Cardiac fibroblast (primary cell): ENCODE data around the gene OR1F1.

ENCODE experiments used
- DNase-seq, 2 donors: peaks; one replicate each; pipeline versions ENCODE4 v3.0.0 to v3.0.0-alpha.2; 2010; ENCODE audit warnings: low read depth in 2 of 2
- H3K4me3 ChIP-seq, 2 donors: replicated peaks in 1 of 2; 1 replicate in 1 of 2; 2 replicates in 1 of 2; pipeline ENCODE4 v1.5.1; 2011; ENCODE audit warnings: low read depth in 2 of 2, low read length in 2 of 2, mild to moderate bottlenecking in 2 of 2, moderate library complexity in 1 of 2
- CTCF ChIP-seq: IDR thresholded peaks from one replicate; pipeline ENCODE4 v1.5.1; 2011; ENCODE audit warnings: low read depth, mild to moderate bottlenecking, low read length, inconsistent platforms

The OR1F1 gene

GRCh38 chr16:3234857-3235561 lies 47.0 kb downstream of the OR1F1 start, which contains the start of gene ZNF200:
Gene ZNF200 (minus strand): TSS chr16:3235158. CDS start chr16:3233755, 1,403 bp downstream.
- TF ChIP-seq CTCF, result no peak
- peak; percentile 97 for DNase-seq
- H3K4me3 ChIP-seq, result peak within 1 kb of the TSS; percentile 77 to 98

- TF ChIP-seq CTCF, result no peak
- no peak overlapping the region for H3K4me3 ChIP-seq
Observed at GRCh38 chr16:3235856-3236669, 48.1 kb downstream of the OR1F1 start.

GRCh38 chr16:3241761-3242160 lies 53.8 kb downstream of the OR1F1 start:
- DNase-seq, result no peak
- H3K4me3 ChIP-seq, result no peak overlapping the region
- TF ChIP-seq CTCF, result no peak

More at GRCh38 chr16:3235856-3236669, 48.1 kb downstream of the OR1F1 start:
- no peak for DNase-seq

GRCh38 chr16:3242709-3243108 lies 54.7 kb downstream of the OR1F1 start:
- TF ChIP-seq CTCF, result no peak
- DNase-seq, result no peak
- no peak overlapping the region for H3K4me3 ChIP-seq

GRCh38 chr16:3243882-3244281 lies 55.9 kb downstream of the OR1F1 start:
- no peak for TF ChIP-seq CTCF
- no peak for DNase-seq
- H3K4me3 ChIP-seq, result no peak overlapping the region

GRCh38 chr16:3246002-3246401 lies 58.0 kb downstream of the OR1F1 start:
- no peak for DNase-seq
- no peak for TF ChIP-seq CTCF
- no peak overlapping the region for H3K4me3 ChIP-seq
